ENCODE measurements around the gene U2AF2.

The U2AF2 gene

GRCh38 chr19:55654868-55655647, at the start of gene U2AF2:
Gene U2AF2 (plus strand): TSS chr19:55655035. CDS start chr19:55655105, 70 bp downstream.
- DNase-seq: peak; percentile 96

DNA sequence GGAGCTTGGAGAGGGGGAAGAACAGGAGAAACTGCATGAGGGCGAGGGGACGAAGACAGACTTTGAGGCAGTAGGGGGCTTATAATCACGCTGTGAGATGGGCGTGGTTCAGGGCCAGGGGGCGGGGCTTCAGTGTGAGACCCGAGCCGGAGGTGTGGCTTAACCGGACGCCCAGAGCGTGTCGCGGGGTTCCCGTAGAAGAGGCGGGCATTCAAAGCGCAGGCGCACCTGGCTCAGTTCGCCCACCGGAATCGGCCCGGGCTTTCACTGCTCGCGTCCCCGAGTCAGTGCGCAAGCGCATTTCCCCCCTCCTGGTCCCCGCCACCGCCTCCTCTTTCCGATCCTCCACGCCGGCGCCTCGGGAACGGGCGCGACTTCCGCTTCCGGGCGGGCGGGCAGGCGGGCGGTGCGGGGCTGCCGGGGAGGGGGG, 49.6 kb upstream of the U2AF2 start:
- peak; percentile 99 for DNase-seq

GRCh38 chr19:55605637-55606470, 49.0 kb upstream of the U2AF2 start, which contains the start of gene ZNF865:
Gene ZNF865 (plus strand): TSS chr19:55605647. CDS start chr19:55613619, 7,972 bp downstream.
- peak; percentile 70 for DNase-seq

DNA sequence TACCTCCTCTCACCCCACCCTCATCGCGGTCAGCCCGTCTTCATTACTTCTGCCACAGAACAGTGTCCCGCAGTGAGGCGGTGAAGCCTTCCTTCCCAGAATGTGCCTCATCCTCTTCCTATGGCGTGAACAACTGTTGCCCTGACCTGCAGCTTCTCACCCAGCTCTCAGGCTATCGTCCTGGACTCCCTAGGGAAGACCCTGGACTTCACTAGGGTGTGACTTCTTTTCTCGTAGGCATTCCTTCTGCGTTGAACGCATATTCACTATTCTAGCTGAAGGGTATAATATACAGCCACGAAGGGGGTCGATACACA, 48.4 kb upstream of the U2AF2 start:
- DNase-seq: no peak

DNA sequence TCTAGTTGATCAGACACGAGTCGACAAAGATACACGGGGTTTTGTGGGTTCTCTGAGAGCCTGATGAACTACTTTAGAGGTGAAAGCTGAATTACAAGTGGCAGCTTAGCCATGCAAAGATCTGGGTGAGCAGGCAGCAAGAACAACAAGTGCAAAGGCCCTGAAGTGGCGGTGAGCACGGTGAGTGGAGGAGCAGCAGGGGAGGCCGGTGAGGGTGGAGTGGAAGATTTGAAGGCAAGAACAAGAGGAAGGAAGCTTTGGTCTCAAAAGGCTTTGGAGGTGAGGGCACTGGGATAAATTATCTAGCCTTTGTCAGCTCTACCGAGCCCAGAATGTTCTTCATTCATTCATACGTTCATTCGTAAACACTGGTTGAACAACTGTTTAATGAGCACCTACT, 48.0 kb upstream of the U2AF2 start:
- DNase-seq: no peak

DNA sequence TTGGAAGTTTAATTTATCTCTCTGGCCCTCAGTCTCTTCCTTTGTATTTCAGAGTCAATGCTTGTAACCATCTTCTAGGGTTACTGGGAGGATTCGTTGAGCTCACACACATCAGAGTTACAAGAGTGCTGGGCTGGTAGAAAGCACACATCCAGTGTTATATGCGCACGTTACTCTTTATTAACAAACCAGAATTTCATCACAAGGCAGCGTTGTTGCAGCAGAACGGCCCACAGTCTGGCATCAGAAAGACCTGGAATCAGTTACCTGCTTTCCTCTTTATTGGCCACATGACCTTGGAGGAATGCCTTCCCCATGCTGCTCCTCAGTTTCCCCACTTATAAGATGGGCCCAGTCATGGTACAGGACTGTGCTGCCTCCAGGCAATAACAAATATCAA, 45.5 kb upstream of the U2AF2 start:
- DNase-seq: no peak

DNA sequence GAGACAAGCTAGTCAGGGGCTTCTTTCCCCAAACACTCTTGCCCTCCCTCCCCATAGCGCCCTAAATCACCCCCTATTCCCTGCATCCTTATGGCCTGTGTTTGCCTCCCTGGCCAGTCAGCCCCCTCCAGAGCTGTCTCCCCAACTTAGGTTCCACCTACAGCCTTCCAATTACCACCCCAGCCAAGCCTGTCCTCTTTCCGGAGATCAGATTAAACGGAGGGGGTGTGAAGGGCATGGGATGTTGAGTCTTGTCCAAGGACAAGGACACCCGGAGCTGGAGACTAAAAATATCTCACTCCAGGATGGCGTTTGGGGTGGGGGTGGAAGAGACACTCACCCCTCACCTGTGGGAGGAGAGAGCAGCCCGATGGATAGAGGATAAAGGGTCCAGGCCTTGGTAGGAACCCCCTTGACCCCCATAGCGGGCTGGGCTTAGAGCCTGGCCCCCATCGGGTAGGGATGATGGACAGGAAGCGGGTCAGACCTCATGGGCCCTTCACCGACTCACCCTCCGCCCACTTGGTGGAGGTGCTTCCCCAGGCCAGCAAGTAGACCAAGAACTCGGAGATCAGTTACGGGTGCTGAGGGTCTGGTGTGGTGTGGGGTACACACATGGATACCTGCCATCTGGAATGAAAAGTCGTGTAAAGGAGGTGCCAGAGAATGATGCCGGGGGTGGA, 43.4 kb upstream of the U2AF2 start:
- no peak for DNase-seq

- DNase-seq: no peak
These were observed 42.7 kb upstream of the U2AF2 start for GRCh38 chr19:55611983-55612645.

- DNase-seq: no peak
These were observed 41.4 kb upstream of the U2AF2 start for GRCh38 chr19:55613396-55613795.

- DNase-seq: no peak
These were observed 40.7 kb upstream of the U2AF2 start for GRCh38 chr19:55613930-55614710.

- DNase-seq: no peak
These were observed 39.9 kb upstream of the U2AF2 start for GRCh38 chr19:55614711-55615542.

GRCh38 chr19:55615543-55616394, 39.1 kb upstream of the U2AF2 start:
- DNase-seq: no peak

DNA sequence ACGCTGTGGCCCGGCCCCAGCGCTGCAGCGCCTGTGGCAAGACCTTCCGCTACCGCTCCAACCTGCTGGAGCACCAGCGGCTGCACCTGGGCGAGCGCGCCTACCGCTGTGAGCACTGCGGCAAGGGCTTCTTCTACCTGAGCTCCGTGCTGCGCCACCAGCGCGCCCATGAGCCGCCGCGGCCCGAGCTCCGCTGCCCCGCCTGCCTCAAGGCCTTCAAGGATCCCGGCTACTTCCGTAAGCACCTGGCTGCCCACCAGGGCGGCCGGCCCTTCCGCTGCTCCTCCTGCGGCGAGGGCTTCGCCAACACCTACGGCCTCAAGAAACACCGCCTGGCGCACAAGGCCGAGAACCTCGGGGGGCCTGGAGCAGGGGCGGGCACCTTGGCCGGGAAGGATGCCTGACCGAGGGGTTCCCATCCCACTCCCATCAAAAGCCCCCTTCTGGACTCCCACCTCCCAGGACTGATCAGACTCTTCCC, 38.4 kb upstream of the U2AF2 start:
- DNase-seq: no peak

DNA sequence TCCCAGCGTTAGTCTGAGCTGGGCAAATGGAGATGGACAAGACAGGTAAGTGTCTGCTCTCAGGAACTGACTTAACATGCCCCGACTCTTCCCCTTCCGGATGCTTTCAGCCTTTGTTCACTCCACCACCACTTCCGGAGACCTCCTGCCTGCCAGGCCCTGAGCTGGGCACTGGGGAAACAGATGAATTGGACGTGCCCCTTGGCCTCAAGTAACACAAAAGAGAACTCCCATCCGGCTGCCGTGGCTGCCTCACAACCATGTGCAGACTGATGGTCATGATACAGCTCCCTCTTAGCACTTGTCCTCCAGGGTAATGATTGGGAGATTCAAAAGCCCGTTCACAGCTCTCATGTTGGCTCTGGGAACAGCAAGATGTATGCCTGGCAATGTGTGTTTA, 37.4 kb upstream of the U2AF2 start:
- DNase-seq: no peak

- no peak for DNase-seq
These were observed 36.4 kb upstream of the U2AF2 start for GRCh38 chr19:55618426-55618825.

DNA sequence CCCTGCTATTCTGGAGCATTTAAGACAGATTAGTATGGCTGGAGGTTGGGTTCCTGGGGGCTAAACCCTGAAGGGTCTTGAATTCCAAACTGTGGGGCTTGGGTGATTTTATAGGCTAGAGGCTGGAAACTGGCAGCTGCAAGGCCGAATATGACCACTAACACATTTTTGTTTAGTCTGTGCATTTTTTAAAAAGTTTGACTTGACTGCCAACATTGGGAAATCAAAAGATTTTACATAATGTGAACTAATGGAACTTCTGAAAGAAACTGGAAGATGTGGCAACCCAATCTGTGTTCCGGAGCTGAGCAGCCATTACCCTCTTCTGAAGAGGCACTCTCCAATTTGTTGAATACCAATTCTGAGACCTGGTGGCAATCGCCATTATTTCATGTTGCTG, 35.5 kb upstream of the U2AF2 start:
- no peak for DNase-seq

- DNase-seq: peak; percentile 44
These were observed 34.2 kb upstream of the U2AF2 start for GRCh38 chr19:55620410-55621204.

- no peak for DNase-seq
These were observed 33.6 kb upstream of the U2AF2 start for GRCh38 chr19:55621205-55621672.

- no peak for DNase-seq
These were observed 33.1 kb upstream of the U2AF2 start for GRCh38 chr19:55621673-55622231.
